Activated CD8-positive, alpha-beta T cell treated with anti-CD3 and anti-CD28 coated beads for 36 hours (primary cell): ENCODE data around the gene RFTN1. TPM values are rescaled to one million over a fixed set of nuclear protein-coding genes. Genes with fewer than 3 reads are reported as not detected.
A peak's percentile ranks its signal among the peaks of the same experiment; 100 is the strongest.

ENCODE experiments used
- ATAC-seq: fragments of 200-7000 bp; cut with Tn5 transposase; one replicate; pipeline ENCODE4 v1.10.0; 2021; ENCODE audit warnings: mild to moderate bottlenecking, moderate library complexity
- CTCF ChIA-PET: fragments of 350-600 bp; sonication (Branson Sonifier 250); formaldehyde crosslinking; loops from one replicate; lab custom pipeline; 2021; ENCODE audit warnings: antibody characterized with exemption; lab: Charles Lee
- POLR2A ChIA-PET: fragments of 350-600 bp; sonication (Branson Sonifier 250); formaldehyde crosslinking; loops from one replicate; lab custom pipeline; 2021; ENCODE audit warnings: antibody characterized with exemption; lab: Charles Lee
- DNase-seq: peaks from one replicate; pipeline ENCODE4 v3.0.0-alpha.2; 2020
- H3K27ac Mint-ChIP-seq: one replicate; pipeline ENCODE4 v1.8.0; 2021; ENCODE audit warnings: mild to moderate bottlenecking, mixed read lengths
- H3K27me3 Mint-ChIP-seq: one replicate; pipeline ENCODE4 v1.8.0; 2021; ENCODE audit warnings: mixed read lengths
- H3K36me3 Mint-ChIP-seq: one replicate; pipeline ENCODE4 v1.8.0; 2021; ENCODE audit warnings: low read depth, mixed read lengths
- H3K4me1 Mint-ChIP-seq: one replicate; pipeline ENCODE4 v1.8.0; 2021; ENCODE audit warnings: low read depth, mixed read lengths
- H3K4me3 Mint-ChIP-seq: one replicate; pipeline ENCODE4 v1.8.0; 2021; ENCODE audit warnings: mild to moderate bottlenecking, moderate library complexity, mixed read lengths
- H3K9me3 Mint-ChIP-seq: one replicate; pipeline ENCODE4 v1.8.0; 2021; ENCODE audit warnings: mixed read lengths
- CTCF ChIP-seq: fragments of 200-600 bp; IDR thresholded peaks from one replicate; pipeline ENCODE4 v1.8.0; 2022; ENCODE audit warnings: antibody characterized with exemption, mild to moderate bottlenecking
- intact Hi-C: fragments of 100-400 bp; cut with micrococcal nuclease; formaldehyde crosslinking; loops from one replicate; pipeline ENCODE4 v1.10.0; 2022
- total RNA-seq, 2 experiments: library from RNA; stranded (reverse); gene quantifications; one replicate each; pipeline ENCODE4 v1.2.3, GENCODE V29; 2021

Gene RFTN1
- total RNA-seq, 2 experiments from 2014 or later, result 113 to 125 TPM

GRCh38 chr3:16511681-16512434 is 1.6 kb downstream of the RFTN1 start:
- H3K36me3 Mint-ChIP-seq, result peaks cover 56% of the 10 kb centered on the region
- H3K4me1 Mint-ChIP-seq, result peaks cover 67% of the 10 kb centered on the region
- CTCF ChIA-PET, result interaction anchor here (0.7 to 2.0 kb wide), 11 partner anchors 9 to 245 kb away, joined by 3 to 9 read pairs (median 5); no protein-coding TSS in a partner anchor
- peak overlapping the region; percentile 98 for H3K4me3 Mint-ChIP-seq
- peak overlapping the region; percentile 90 for H3K27ac Mint-ChIP-seq
- intact Hi-C loops, result loop anchor here (5.0 kb wide), 4 partner anchors 40 to 225 kb away; no protein-coding TSS in a partner anchor
- POLR2A ChIA-PET, result interaction anchor here (0.7 to 3.8 kb wide), 34 partner anchors 8 to 714 kb away, joined by 3 to 34 read pairs (median 4); partner anchors contain the start of gene ANKRD28
- ATAC-seq, result peak; percentile 69
- H3K9me3 Mint-ChIP-seq, result no peaks in the 10 kb centered on the region
- H3K27me3 Mint-ChIP-seq, result no peaks in the 10 kb centered on the region
- DNase-seq, result peak; percentile 95
- no peak for TF ChIP-seq CTCF

GRCh38 chr3:16510620-16511319 is 2.7 kb downstream of the RFTN1 start:
- CTCF ChIA-PET, result interaction anchor here (1.0 to 2.0 kb wide), 4 partner anchors 8 to 39 kb away, joined by 3 to 5 read pairs (median 4); no protein-coding TSS in a partner anchor
- POLR2A ChIA-PET, result interaction anchor here (0.6 to 3.8 kb wide), 10 partner anchors 11 to 1419 kb away, joined by 3 to 34 read pairs (median 6); no protein-coding TSS in a partner anchor
- Mint-ChIP-seq H3K4me1 (peaks cover 67% of the 10 kb centered on the region), H3K27me3 (no peaks in the 10 kb centered on the region), H3K9me3 (no peaks in the 10 kb centered on the region), H3K36me3 (peaks cover 66% of the 10 kb centered on the region), H3K27ac (peak overlapping the region; percentile 90), H3K4me3 (peak overlapping the region; percentile 98)
- DNase-seq, result peak; percentile 22
- ATAC-seq, result no peak
- intact Hi-C loops, result loop anchor here (5.0 kb wide), 4 partner anchors 42 to 223 kb away; no protein-coding TSS in a partner anchor
- TF ChIP-seq CTCF, result no peak

GRCh38 chr3:16509721-16510619 is 3.5 kb downstream of the RFTN1 start:
- peak; percentile 57 for DNase-seq
- H3K36me3 Mint-ChIP-seq, result peaks cover 71% of the 10 kb centered on the region
- ATAC-seq, result no peak

More at GRCh38 chr3:16509721-16510619, 3.5 kb downstream of the RFTN1 start:
- TF ChIP-seq CTCF, result no peak
- Mint-ChIP-seq H3K27me3 (no peaks in the 10 kb centered on the region), H3K9me3 (no peaks in the 10 kb centered on the region), H3K4me3 (peak overlapping the region; percentile 98), H3K4me1 (peaks cover 67% of the 10 kb centered on the region), H3K27ac (peak overlapping the region; percentile 90)
- CTCF ChIA-PET, result interaction anchor here (1.0 to 1.9 kb wide), 3 partner anchors 9 to 40 kb away, joined by 3 to 4 read pairs (median 3); no protein-coding TSS in a partner anchor
- POLR2A ChIA-PET, result interaction anchor here (0.6 to 3.8 kb wide), 9 partner anchors 11 to 1418 kb away, joined by 3 to 34 read pairs (median 4); no protein-coding TSS in a partner anchor
- intact Hi-C loops, result loop anchor here (5.0 kb wide), 4 partner anchors 42 to 223 kb away; no protein-coding TSS in a partner anchor
